ENCODE results near the gene IRS2. TPM values are rescaled to one million over a fixed set of nuclear protein-coding genes. Genes with fewer than 3 reads are reported as not detected.

Gene IRS2
- total RNA-seq, 5 donors from 2014 or later (not counting 1 experiment from before 2014, with no cell fraction given) = 22.1 to 95.7 (median 25.7) TPM

DNA sequence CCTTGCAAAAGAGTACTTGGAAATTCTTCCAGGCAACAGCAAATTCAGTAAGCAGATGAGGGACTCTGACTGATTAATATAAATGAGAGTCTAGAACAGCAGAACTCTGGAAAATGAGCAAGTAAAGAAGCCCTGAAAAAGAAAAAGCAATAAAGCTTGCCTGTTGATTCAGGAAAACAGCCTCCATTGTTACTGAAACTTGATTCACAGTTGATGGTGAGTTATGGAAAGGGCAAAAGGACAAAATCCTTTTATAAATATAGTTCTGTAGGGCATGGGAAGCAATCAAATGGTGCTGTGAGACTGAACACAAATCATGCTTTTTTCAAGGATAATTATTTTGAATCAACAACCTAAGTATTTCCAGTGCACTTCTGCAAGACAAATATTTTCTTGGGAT, 67.7 kb downstream of the IRS2 start:
- Histone ChIP-seq H3K36me3 (ENCODE audit: control insufficient read depth in 2 of 2, extremely low read depth in 1 of 2, insufficient read depth in 1 of 2, low read length in 1 of 2) (no peaks in the 10 kb centered on the region), H3K4me3 (ENCODE audit: control insufficient read depth in 1 of 2, extremely low read depth in 1 of 2, low read length in 1 of 2) (no peak overlapping the region), H3K27ac (ENCODE audit: low read length) (no peak overlapping the region), H3K9me3 (no peaks in the 10 kb centered on the region), H3K27me3 (replicated peaks in 1 of 2; ENCODE audit: control insufficient read depth in 2 of 2, extremely low read depth in 1 of 2, insufficient read depth in 2 of 2, low read length in 1 of 2) (peaks cover 0 to 14% of the 10 kb centered on the region in 2 experiments), H3K4me1 (ENCODE audit: control insufficient read depth in 1 of 2, extremely low read depth in 1 of 2, insufficient read depth in 2 of 2, low read length in 2 of 2) (no peaks in the 10 kb centered on the region)
- H3K4me1 Mint-ChIP-seq = peaks cover 0 to 2% (median 0%) of the 10 kb centered on the region in 3 donors
- CTCF ChIA-PET = no interaction called here
- no peak for ATAC-seq (replicated peaks in 1 of 4)
- H3K4me3 Mint-ChIP-seq = no peak overlapping the region
- H3K27ac Mint-ChIP-seq = no peak overlapping the region
- peaks cover 7 to 12% of the 10 kb centered on the region in 2 donors for H3K27me3 Mint-ChIP-seq
- H3K36me3 Mint-ChIP-seq = no peaks in the 10 kb centered on the region
- POLR2A ChIA-PET = no interaction called here
- DNase-seq = no peak
- H3K9me3 Mint-ChIP-seq = no peaks in the 10 kb centered on the region

DNA sequence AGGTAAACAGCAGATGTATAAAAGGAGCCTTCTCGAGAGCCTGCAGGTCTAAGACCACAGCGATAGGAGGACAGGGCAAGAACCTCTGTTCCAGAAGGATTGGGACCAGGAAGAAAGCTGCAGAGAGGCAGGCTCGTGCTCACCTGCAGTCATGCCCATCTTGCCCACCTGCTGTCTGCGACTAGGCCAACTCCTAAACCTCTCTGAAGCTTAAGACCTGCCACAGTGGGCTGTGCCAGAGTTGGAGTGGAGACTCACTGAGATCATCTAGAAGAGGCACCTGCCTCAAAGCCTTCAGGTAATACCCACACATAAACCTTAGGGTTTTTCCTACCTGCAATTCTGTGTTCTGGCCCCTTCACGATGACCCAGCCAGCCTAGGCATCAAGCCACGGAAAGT, 68.7 kb downstream of the IRS2 start:
- no peak overlapping the region for H3K4me3 Mint-ChIP-seq

GRCh38 chr13:109715902-109716301, 70.5 kb downstream of the IRS2 start:
- Mint-ChIP-seq H3K27me3 (peaks cover 7 to 12% of the 10 kb centered on the region in 2 donors), H3K4me1 (peaks cover 0 to 2% (median 0%) of the 10 kb centered on the region in 3 donors), H3K4me3 (no peak overlapping the region), H3K27ac (no peak overlapping the region), H3K36me3 (no peaks in the 10 kb centered on the region), H3K9me3 (no peaks in the 10 kb centered on the region)
- ATAC-seq (replicated peaks in 1 of 4) (no peak), DNase-seq (no peak)
- H3K27ac ChIP-seq (ENCODE audit: low read length) = no peak overlapping the region
- peaks cover 0 to 11% of the 10 kb centered on the region in 2 experiments for H3K27me3 ChIP-seq (replicated peaks in 1 of 2; ENCODE audit: control insufficient read depth in 2 of 2, extremely low read depth in 1 of 2, insufficient read depth in 2 of 2, low read length in 1 of 2)
- H3K4me3 ChIP-seq (ENCODE audit: control insufficient read depth in 1 of 2, extremely low read depth in 1 of 2, low read length in 1 of 2) = no peak overlapping the region
- H3K36me3 ChIP-seq (ENCODE audit: control insufficient read depth in 2 of 2, extremely low read depth in 1 of 2, insufficient read depth in 1 of 2, low read length in 1 of 2) = no peaks in the 10 kb centered on the region
- H3K4me1 ChIP-seq (ENCODE audit: control insufficient read depth in 1 of 2, extremely low read depth in 1 of 2, insufficient read depth in 2 of 2, low read length in 2 of 2) = no peaks in the 10 kb centered on the region
- H3K9me3 ChIP-seq = no peaks in the 10 kb centered on the region
- POLR2A ChIA-PET = no interaction called here
- CTCF ChIA-PET = no interaction called here
- WGBS (ENCODE audit: insufficient coverage) = no CpG with 5 or more reads among the region's 1 CpG

More for the DNA sequence above, 68.7 kb downstream of the IRS2 start:
- peaks cover 0 to 16% of the 10 kb centered on the region in 2 experiments for H3K27me3 ChIP-seq (replicated peaks in 1 of 2; ENCODE audit: control insufficient read depth in 2 of 2, extremely low read depth in 1 of 2, insufficient read depth in 2 of 2, low read length in 1 of 2)
- H3K4me3 ChIP-seq (ENCODE audit: control insufficient read depth in 1 of 2, extremely low read depth in 1 of 2, low read length in 1 of 2) = no peak overlapping the region
- 92% methylated on average over 6 of the region's 6 CpGs for WGBS (ENCODE audit: insufficient coverage)
- ChIA-PET POLR2A (no interaction called here), CTCF (no interaction called here)
- Mint-ChIP-seq H3K27ac (no peak overlapping the region), H3K36me3 (no peaks in the 10 kb centered on the region), H3K4me1 (peaks cover 0 to 2% (median 0%) of the 10 kb centered on the region in 3 donors), H3K27me3 (peaks cover 7 to 12% of the 10 kb centered on the region in 2 donors), H3K9me3 (no peaks in the 10 kb centered on the region)
- H3K27ac ChIP-seq (ENCODE audit: low read length) = no peak overlapping the region
- no peaks in the 10 kb centered on the region for H3K36me3 ChIP-seq (ENCODE audit: control insufficient read depth in 2 of 2, extremely low read depth in 1 of 2, insufficient read depth in 1 of 2, low read length in 1 of 2)
- no peaks in the 10 kb centered on the region for H3K4me1 ChIP-seq (ENCODE audit: control insufficient read depth in 1 of 2, extremely low read depth in 1 of 2, insufficient read depth in 2 of 2, low read length in 2 of 2)
- no peaks in the 10 kb centered on the region for H3K9me3 ChIP-seq
- no peak for DNase-seq
- ATAC-seq (replicated peaks in 1 of 4) = no peak

- H3K27me3 Mint-ChIP-seq = peaks cover 2 to 8% of the 10 kb centered on the region in 2 donors
- H3K4me1 ChIP-seq (ENCODE audit: control insufficient read depth in 1 of 2, extremely low read depth in 1 of 2, insufficient read depth in 2 of 2, low read length in 2 of 2) = no peaks in the 10 kb centered on the region
- H3K36me3 ChIP-seq (ENCODE audit: control insufficient read depth in 2 of 2, extremely low read depth in 1 of 2, insufficient read depth in 1 of 2, low read length in 1 of 2) = no peaks in the 10 kb centered on the region
- H3K9me3 Mint-ChIP-seq = no peaks in the 10 kb centered on the region
- no peak overlapping the region for H3K27ac ChIP-seq (ENCODE audit: low read length)
- no peak overlapping the region for H3K4me3 ChIP-seq (ENCODE audit: control insufficient read depth in 1 of 2, extremely low read depth in 1 of 2, low read length in 1 of 2)
- H3K27ac Mint-ChIP-seq = no peak overlapping the region
- ATAC-seq (replicated peaks in 1 of 4) (no peak), DNase-seq (no peak)
- H3K27me3 ChIP-seq (replicated peaks in 1 of 2; ENCODE audit: control insufficient read depth in 2 of 2, extremely low read depth in 1 of 2, insufficient read depth in 2 of 2, low read length in 1 of 2) = peaks cover 0 to 11% of the 10 kb centered on the region in 2 experiments
- no CpG with 5 or more reads among the region's 4 CpGs for WGBS (ENCODE audit: insufficient coverage)
- POLR2A ChIA-PET = interaction anchor here in 1 of 2 donors (0.6 kb wide), 1 partner anchor 1522 kb away, joined by 3 read pairs; no protein-coding TSS in a partner anchor
- no peaks in the 10 kb centered on the region for H3K4me1 Mint-ChIP-seq
- H3K4me3 Mint-ChIP-seq = no peak overlapping the region
- H3K9me3 ChIP-seq = no peaks in the 10 kb centered on the region
- CTCF ChIA-PET = no interaction called here
- H3K36me3 Mint-ChIP-seq = no peaks in the 10 kb centered on the region
Observed at GRCh38 chr13:109713681-109714080, 72.7 kb downstream of the IRS2 start.

- H3K4me1 Mint-ChIP-seq = peaks cover 0 to 7% (median 0%) of the 10 kb centered on the region in 3 donors
- H3K9me3 Mint-ChIP-seq = no peaks in the 10 kb centered on the region
- Histone ChIP-seq H3K9me3 (no peaks in the 10 kb centered on the region), H3K27me3 (replicated peaks in 1 of 2; ENCODE audit: control insufficient read depth in 2 of 2, extremely low read depth in 1 of 2, insufficient read depth in 2 of 2, low read length in 1 of 2) (peaks cover 0 to 5% of the 10 kb centered on the region in 2 experiments), H3K27ac (ENCODE audit: low read length) (no peak overlapping the region), H3K4me3 (ENCODE audit: control insufficient read depth in 1 of 2, extremely low read depth in 1 of 2, low read length in 1 of 2) (no peak overlapping the region), H3K4me1 (ENCODE audit: control insufficient read depth in 1 of 2, extremely low read depth in 1 of 2, insufficient read depth in 2 of 2, low read length in 2 of 2) (peaks cover 2% of the 10 kb centered on the region in 2 experiments), H3K36me3 (ENCODE audit: control insufficient read depth in 2 of 2, extremely low read depth in 1 of 2, insufficient read depth in 1 of 2, low read length in 1 of 2) (no peaks in the 10 kb centered on the region)
- no peak overlapping the region for H3K27ac Mint-ChIP-seq
- 85% methylated on average over 3 of the region's 9 CpGs for WGBS (ENCODE audit: insufficient coverage)
- H3K4me3 Mint-ChIP-seq = no peak overlapping the region
- POLR2A ChIA-PET = no interaction called here
- ATAC-seq (replicated peaks in 1 of 4) = no peak
- no peak for DNase-seq
- H3K27me3 Mint-ChIP-seq = peaks cover 2 to 8% of the 10 kb centered on the region in 2 donors
- H3K36me3 Mint-ChIP-seq = no peaks in the 10 kb centered on the region
- CTCF ChIA-PET = no interaction called here
Observed at GRCh38 chr13:109712124-109712722, 74.2 kb downstream of the IRS2 start.

DNA sequence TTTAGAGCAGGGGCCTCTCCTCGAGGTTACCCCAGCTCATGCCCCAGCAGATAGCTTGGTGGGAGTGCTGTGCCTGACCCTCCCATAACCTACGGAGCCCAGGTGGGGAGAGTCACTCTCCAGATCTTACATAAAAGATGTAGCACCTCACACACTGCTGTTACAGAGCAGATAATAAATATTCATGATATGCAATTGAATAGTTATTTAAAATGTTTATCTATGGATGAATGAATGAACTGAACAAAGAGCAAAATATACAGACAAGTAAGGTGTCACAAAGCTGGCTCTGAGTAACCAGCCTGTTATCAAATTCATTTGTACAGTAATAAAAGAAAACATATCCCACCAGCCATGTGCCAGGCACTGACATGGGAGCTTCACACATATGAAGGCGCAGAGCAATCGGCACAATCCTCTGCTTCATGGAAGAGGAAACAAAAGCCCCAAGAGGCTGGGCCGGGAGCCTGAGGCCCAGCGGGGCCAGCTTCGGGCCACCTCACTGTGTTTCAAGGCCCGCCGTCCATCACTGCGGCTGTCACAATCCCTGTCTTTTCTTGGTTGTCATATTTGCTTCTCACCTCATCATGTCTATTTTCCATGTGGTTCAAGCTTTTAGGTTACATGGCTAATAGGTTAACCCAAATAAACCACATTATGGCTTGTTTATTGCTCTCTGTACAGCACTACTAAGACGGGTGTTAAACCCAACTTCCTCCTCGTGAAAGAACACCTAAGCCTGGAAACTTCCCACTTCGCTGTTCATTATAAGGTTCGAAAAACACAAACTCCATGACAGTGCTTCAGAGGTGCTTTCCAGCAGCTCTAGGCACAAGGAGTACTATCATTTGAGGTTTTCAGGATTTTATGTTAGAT, 78.4 kb downstream of the IRS2 start:
- peak in 1 of 35 experiments; percentile 6 for DNase-seq
- Histone ChIP-seq H3K27ac (ENCODE audit: low read length) (no peak overlapping the region), H3K27me3 (replicated peaks in 1 of 2; ENCODE audit: control insufficient read depth in 2 of 2, extremely low read depth in 1 of 2, insufficient read depth in 2 of 2, low read length in 1 of 2) (peaks cover 0 to 28% of the 10 kb centered on the region in 2 experiments), H3K4me1 (ENCODE audit: control insufficient read depth in 1 of 2, extremely low read depth in 1 of 2, insufficient read depth in 2 of 2, low read length in 2 of 2) (peaks cover 2 to 3% of the 10 kb centered on the region in 2 experiments), H3K9me3 (no peaks in the 10 kb centered on the region), H3K4me3 (ENCODE audit: control insufficient read depth in 1 of 2, extremely low read depth in 1 of 2, low read length in 1 of 2) (no peak overlapping the region), H3K36me3 (ENCODE audit: control insufficient read depth in 2 of 2, extremely low read depth in 1 of 2, insufficient read depth in 1 of 2, low read length in 1 of 2) (no peaks in the 10 kb centered on the region)
- ChIA-PET CTCF (interaction anchor here in 1 of 2 donors (0.6 kb wide), 1 partner anchor 9 kb away, joined by 4 read pairs; no protein-coding TSS in a partner anchor), POLR2A (interaction anchor here in 1 of 2 donors (0.6 kb wide), 1 partner anchor 34 kb away, joined by 3 read pairs; no protein-coding TSS in a partner anchor)
- WGBS (ENCODE audit: insufficient coverage) = 72% methylated on average over 9 of the region's 14 CpGs
- no peaks in the 10 kb centered on the region for H3K9me3 Mint-ChIP-seq
- no peak for ATAC-seq (replicated peaks in 1 of 4)
- H3K36me3 Mint-ChIP-seq = no peaks in the 10 kb centered on the region
- peaks cover 5 to 21% (median 7%) of the 10 kb centered on the region in 3 donors for H3K4me1 Mint-ChIP-seq
- no peak overlapping the region for H3K4me3 Mint-ChIP-seq
- no peak overlapping the region for H3K27ac Mint-ChIP-seq
- H3K27me3 Mint-ChIP-seq = peaks cover 23 to 27% of the 10 kb centered on the region in 2 donors

Data from T-cell (primary cell).